Activated T-helper 1 cell treated with anti-CD3 and anti-CD28 coated beads, Interleukin-12 subunit alpha, Interleukin-12 subunit beta, Interleukin-2, Interleukin-4 antibody, amounts not matched to agents 30 ng/mL and 10 ng/mL and 1 ng/mL, durations not matched to agents 14 hours and 24 hours and 36 hours (primary cell): ENCODE data around the gene NME1. TPM values are rescaled to one million over a fixed set of nuclear protein-coding genes. Genes with fewer than 3 reads are reported as not detected.
A peak's percentile ranks its signal among the peaks of the same experiment; 100 is the strongest.
"Not testable (repeated sequence)": the region's sequence is repeated elsewhere in the genome, so short reads cannot be mapped to it uniquely, and the experiment has no call there.

Experiments used
- DNase-seq: peaks from one replicate; pipeline ENCODE4 v3.0.0; 2021; ENCODE audit warnings: low spot score
- H3K27ac Mint-ChIP-seq: one replicate; pipeline ENCODE4 v1.8.0; 2021; ENCODE audit warnings: mild to moderate bottlenecking, mixed read lengths
- H3K27me3 Mint-ChIP-seq: one replicate; pipeline ENCODE4 v1.8.0; 2022; ENCODE audit warnings: mild to moderate bottlenecking, moderate library complexity, mixed read lengths; ENCODE audit not compliant: insufficient read depth
- H3K36me3 Mint-ChIP-seq: one replicate; pipeline ENCODE4 v1.8.0; 2021; ENCODE audit warnings: low read depth, mixed read lengths
- H3K4me1 Mint-ChIP-seq: one replicate; pipeline ENCODE4 v1.8.0; 2021; ENCODE audit warnings: low read depth, mixed read lengths
- H3K4me3 Mint-ChIP-seq: one replicate; pipeline ENCODE4 v1.8.0; 2021; ENCODE audit warnings: mild to moderate bottlenecking, moderate library complexity, mixed read lengths
- H3K9me3 Mint-ChIP-seq: one replicate; pipeline ENCODE4 v1.8.0; 2021; ENCODE audit warnings: mixed read lengths
- intact Hi-C: fragments of 100-400 bp; cut with micrococcal nuclease; formaldehyde crosslinking; loops from one replicate; pipeline ENCODE4 v1.15.1; 2024
- total RNA-seq: library from RNA; stranded (reverse); gene quantifications from 2 replicates; pipeline ENCODE4 v1.2.3, GENCODE V29; 2022

Gene NME1
- total RNA-seq, 1 donor from 2014 or later: 413 TPM

GRCh38 chr17:51122473-51123115, 30.8 kb upstream of the NME1 start:
- H3K9me3 Mint-ChIP-seq, DNase-seq, H3K27me3 Mint-ChIP-seq, H3K36me3 Mint-ChIP-seq, intact Hi-C loops: not testable (repeated sequence)
- Mint-ChIP-seq H3K27ac (peak overlapping the region; percentile 99), H3K4me1 (peaks cover 40% of the 10 kb centered on the region), H3K4me3 (peak overlapping the region; percentile 88)

GRCh38 chr17:51124640-51125503, 28.5 kb upstream of the NME1 start:
- Mint-ChIP-seq H3K4me3 (no peak overlapping the region), H3K9me3 (no peaks in the 10 kb centered on the region), H3K4me1 (peaks cover 18% of the 10 kb centered on the region), H3K36me3 (no peaks in the 10 kb centered on the region), H3K27me3 (peaks cover 2% of the 10 kb centered on the region), H3K27ac (no peak overlapping the region)
- intact Hi-C loops: no loop called here
- DNase-seq: no peak

- no peak overlapping the region for H3K27ac Mint-ChIP-seq
Measured at GRCh38 chr17:51128076-51128475, 25.3 kb upstream of the NME1 start.

GRCh38 chr17:51132964-51133319, 20.4 kb upstream of the NME1 start:
- Mint-ChIP-seq H3K27me3 (no peaks in the 10 kb centered on the region), H3K4me3 (no peak overlapping the region), H3K27ac (no peak overlapping the region), H3K36me3 (no peaks in the 10 kb centered on the region), H3K4me1 (peaks cover 11% of the 10 kb centered on the region), H3K9me3 (no peaks in the 10 kb centered on the region)
- DNase-seq: no peak
- intact Hi-C loops: no loop called here

More at GRCh38 chr17:51128076-51128475, 25.3 kb upstream of the NME1 start:
- Mint-ChIP-seq H3K4me1 (peaks cover 6% of the 10 kb centered on the region), H3K27me3 (peaks cover 2% of the 10 kb centered on the region), H3K36me3 (no peaks in the 10 kb centered on the region), H3K4me3 (no peak overlapping the region), H3K9me3 (no peaks in the 10 kb centered on the region)
- DNase-seq: no peak
- intact Hi-C loops: no loop called here

- Mint-ChIP-seq H3K27me3 (no peaks in the 10 kb centered on the region), H3K36me3 (no peaks in the 10 kb centered on the region), H3K27ac (no peak overlapping the region), H3K4me1 (peaks cover 11% of the 10 kb centered on the region), H3K9me3 (no peaks in the 10 kb centered on the region), H3K4me3 (no peak overlapping the region)
- DNase-seq: no peak
- intact Hi-C loops: no loop called here
Measured at GRCh38 chr17:51133365-51133764, 20.0 kb upstream of the NME1 start.

- intact Hi-C loops: no loop called here
- no peak overlapping the region for H3K4me3 Mint-ChIP-seq
- H3K4me1 Mint-ChIP-seq: peaks cover 11% of the 10 kb centered on the region
- DNase-seq: no peak
- H3K9me3 Mint-ChIP-seq: no peaks in the 10 kb centered on the region
- no peaks in the 10 kb centered on the region for H3K27me3 Mint-ChIP-seq
- no peaks in the 10 kb centered on the region for H3K36me3 Mint-ChIP-seq
- H3K27ac Mint-ChIP-seq: no peak overlapping the region
Measured at GRCh38 chr17:51135956-51136355, 17.4 kb upstream of the NME1 start.

- Mint-ChIP-seq H3K27ac (no peak overlapping the region), H3K4me1 (peaks cover 24% of the 10 kb centered on the region), H3K9me3 (no peaks in the 10 kb centered on the region), H3K36me3 (no peaks in the 10 kb centered on the region), H3K4me3 (no peak overlapping the region), H3K27me3 (no peaks in the 10 kb centered on the region)
- intact Hi-C loops: no loop called here
- DNase-seq: no peak
Measured at GRCh38 chr17:51142597-51142996, 10.8 kb upstream of the NME1 start.

- Mint-ChIP-seq H3K27ac (no peak overlapping the region), H3K27me3 (no peaks in the 10 kb centered on the region)
- intact Hi-C loops: no loop called here
Measured at GRCh38 chr17:51144266-51145022, 8.9 kb upstream of the NME1 start.

GRCh38 chr17:51147650-51148049, 5.7 kb upstream of the NME1 start:
- Mint-ChIP-seq H3K27ac (peak overlapping the region; percentile 75), H3K36me3 (no peaks in the 10 kb centered on the region), H3K9me3 (no peaks in the 10 kb centered on the region), H3K27me3 (no peaks in the 10 kb centered on the region), H3K4me1 (peaks cover 26% of the 10 kb centered on the region), H3K4me3 (no peak overlapping the region)
- intact Hi-C loops: loop anchor here (1.0 kb wide), 1 partner anchor 26 kb away; no protein-coding TSS in a partner anchor
- DNase-seq: no peak

More at GRCh38 chr17:51144266-51145022, 8.9 kb upstream of the NME1 start:
- DNase-seq: no peak
- no peak overlapping the region for H3K4me3 Mint-ChIP-seq
- H3K9me3 Mint-ChIP-seq: no peaks in the 10 kb centered on the region
- no peaks in the 10 kb centered on the region for H3K36me3 Mint-ChIP-seq
- peaks cover 28% of the 10 kb centered on the region for H3K4me1 Mint-ChIP-seq

GRCh38 chr17:51149163-51149562, 4.2 kb upstream of the NME1 start:
- H3K9me3 Mint-ChIP-seq: no peaks in the 10 kb centered on the region
- DNase-seq: no peak
- no peak overlapping the region for H3K4me3 Mint-ChIP-seq
- intact Hi-C loops: no loop called here
- no peaks in the 10 kb centered on the region for H3K27me3 Mint-ChIP-seq
- H3K4me1 Mint-ChIP-seq: peaks cover 23% of the 10 kb centered on the region
- H3K27ac Mint-ChIP-seq: no peak overlapping the region
- no peaks in the 10 kb centered on the region for H3K36me3 Mint-ChIP-seq

- H3K9me3 Mint-ChIP-seq: no peaks in the 10 kb centered on the region
- peaks cover 27% of the 10 kb centered on the region for H3K4me1 Mint-ChIP-seq
- DNase-seq: no peak
- H3K27ac Mint-ChIP-seq: no peak overlapping the region
- no peaks in the 10 kb centered on the region for H3K27me3 Mint-ChIP-seq
- peaks cover 6% of the 10 kb centered on the region for H3K36me3 Mint-ChIP-seq
- intact Hi-C loops: loop anchor here (5.0 to 10.0 kb wide), 2 partner anchors 299 to 446 kb away; partner anchors contain the start of gene ANKRD40
- no peak overlapping the region for H3K4me3 Mint-ChIP-seq
Measured at GRCh38 chr17:51150932-51151331, 2.4 kb upstream of the NME1 start.

GRCh38 chr17:51152766-51153209, 571 bp upstream of the NME1 start:
- no peaks in the 10 kb centered on the region for H3K9me3 Mint-ChIP-seq
- no peak overlapping the region for H3K27ac Mint-ChIP-seq
- no peak overlapping the region for H3K4me3 Mint-ChIP-seq
- intact Hi-C loops: loop anchor here (1.0 to 10.0 kb wide), 8 partner anchors 14 to 448 kb away; partner anchors contain the start of genes ANKRD40, MBTD1, NME2 and TOB1
- peaks cover 19% of the 10 kb centered on the region for H3K36me3 Mint-ChIP-seq
- DNase-seq: no peak
- H3K4me1 Mint-ChIP-seq: peaks cover 23% of the 10 kb centered on the region
- no peaks in the 10 kb centered on the region for H3K27me3 Mint-ChIP-seq
